DOHH2 (cell line): ENCODE measurements around the gene PAF1.

Source experiments
- CTCF ChIP-seq: fragments of 200-600 bp; sonication (generic); IDR thresholded peaks from one replicate; pipeline ENCODE4 v1.5.1; 2014; ENCODE audit warnings: antibody characterized with exemption, mild to moderate bottlenecking, low read depth, low read length; ENCODE audit not compliant: poor library complexity, severe bottlenecking
- EZH2phosphoT487 ChIP-seq: fragments of 200-600 bp; sonication (generic); IDR thresholded peaks from 2 replicates; pipeline ENCODE4 v1.6.1; 2017; ENCODE audit warnings: borderline replicate concordance, mild to moderate bottlenecking, antibody characterized with exemption, low read length, moderate library complexity, mixed read lengths

- no peak for TF ChIP-seq CTCF
- no peak for TF ChIP-seq EZH2phosphoT487
Observed at GRCh38 chr19:39382991-39383828, 7.7 kb downstream of the PAF1 start.
